ENCODE measurements around the gene TIMM10.

Gene TIMM10

GRCh38 chr11:57484141-57484710, 46.3 kb downstream of the TIMM10 start:
- DNase-seq (ENCODE audit: low read depth in 2 of 2), result no peak

GRCh38 chr11:57483562-57483918, 47.0 kb downstream of the TIMM10 start:
- no peak for DNase-seq (ENCODE audit: low read depth in 2 of 2)

GRCh38 chr11:57482782-57483561, 47.6 kb downstream of the TIMM10 start:
- DNase-seq (ENCODE audit: low read depth in 2 of 2), result peak; percentile 57 to 61

GRCh38 chr11:57481915-57482781, 48.4 kb downstream of the TIMM10 start:
- no peak for DNase-seq (ENCODE audit: low read depth in 2 of 2)

GRCh38 chr11:57481315-57481714, 49.2 kb downstream of the TIMM10 start:
- DNase-seq (ENCODE audit: low read depth in 2 of 2), result no peak

GRCh38 chr11:57480409-57481137, 50.0 kb downstream of the TIMM10 start:
- peak; percentile 58 to 70 for DNase-seq (ENCODE audit: low read depth in 2 of 2)

GRCh38 chr11:57479911-57480310, 50.6 kb downstream of the TIMM10 start:
- no peak for DNase-seq (ENCODE audit: low read depth in 2 of 2)

- DNase-seq (ENCODE audit: low read depth in 2 of 2), result no peak
Measured at GRCh38 chr11:57479021-57479663, 51.4 kb downstream of the TIMM10 start.
